ENCODE results near the gene PDXK. TPM values are rescaled to one million over a fixed set of nuclear protein-coding genes. Genes with fewer than 3 reads are reported as not detected.

PDXK gene
- total and polyA plus RNA-seq, 2 of the 8 experiments (the other 6 are each of a cell fraction or from before 2014, with no cell fraction given), result 78.0 to 112 TPM

- TF ChIP-seq JUN (IDR thresholded peaks at IDR 0.05; ENCODE audit: low read depth, low read length) (no peak), NRF1 (IDR thresholded peaks at IDR 0.05; ENCODE audit: low read depth, low read length) (no peak), CHD7 (IDR thresholded peaks at IDR 0.05; ENCODE audit: insufficient replicate concordance, low read length) (no peak), TEAD4 (IDR thresholded peaks at IDR 0.05; ENCODE audit: low read depth, low read length) (no peak), SP1 (IDR thresholded peaks at IDR 0.05; ENCODE audit: low read depth, low read length) (no peak)
Observed at GRCh38 chr21:43750339-43751033, 31.6 kb downstream of the PDXK start (continued).

Measured in H1 (cell line).